Thymus (tissue), 11 donors: ENCODE data around the gene DYDC1. TPM values are rescaled to one million over a fixed set of nuclear protein-coding genes. Genes with fewer than 3 reads are reported as not detected.
"Not testable (repeated sequence)": the region's sequence is repeated elsewhere in the genome, so short reads cannot be mapped to it uniquely, and the experiment has no call there.

Source experiments
- DNase-seq, 9 donors: peaks; one replicate each; pipeline ENCODE4 v3.0.0-alpha.2; 2013; ENCODE audit warnings: low spot score in 9 of 9, low read depth in 6 of 9, missing footprints in 1 of 9
- H3K27ac ChIP-seq, 2 donors: one replicate each; pipeline ENCODE4 v1.5.1; 2013; ENCODE audit warnings: control low read depth in 1 of 2, low read depth in 1 of 2, low read length in 1 of 2, mild to moderate bottlenecking in 1 of 2, moderate library complexity in 1 of 2
- H3K27me3 ChIP-seq, 2 donors: one replicate each; pipeline ENCODE4 v1.5.1; 2013; ENCODE audit warnings: low read length in 1 of 2; ENCODE audit not compliant: control insufficient read depth in 2 of 2, insufficient read depth in 1 of 2
- H3K36me3 ChIP-seq, 2 donors: one replicate each; pipeline ENCODE4 v1.5.1; 2013; ENCODE audit warnings: low read length in 1 of 2, mild to moderate bottlenecking in 1 of 2, moderate library complexity in 1 of 2; ENCODE audit not compliant: control insufficient read depth in 2 of 2, insufficient read depth in 2 of 2
- H3K4me1 ChIP-seq, 2 donors: one replicate each; pipeline ENCODE4 v1.5.1; 2013; ENCODE audit warnings: low read length in 2 of 2; ENCODE audit not compliant: control insufficient read depth in 2 of 2, insufficient read depth in 2 of 2
- H3K4me3 ChIP-seq, 2 donors: one replicate each; pipeline ENCODE4 v1.5.1; 2013; ENCODE audit warnings: low read length in 2 of 2, control low read depth in 1 of 2, mild to moderate bottlenecking in 1 of 2
- H3K9me3 ChIP-seq, 2 donors: one replicate each; pipeline ENCODE4 v1.5.1; 2013; ENCODE audit warnings: low read length in 1 of 2, mild to moderate bottlenecking in 1 of 2; ENCODE audit not compliant: control insufficient read depth in 2 of 2, insufficient read depth in 1 of 2
- WGBS: extraction: QIAGEN DNeasy Blood & Tissue Kit; methylation state at CpG from one replicate; pipeline ENCODE4 v1.1.7; 2013; 5-methylcytosine and 5-hydroxymethylcytosine counted together
- polyA plus RNA-seq: library from polyadenylated mRNA; stranded (reverse); fragments of 200-250 nt; gene quantifications from one replicate; pipeline ENCODE4 v1.2.3, GENCODE V29; 2013
- total RNA-seq: library from RNA; stranded (reverse); fragments of 120-200 nt; gene quantifications from one replicate; pipeline ENCODE4 v1.2.4, GENCODE V29; 2013
- donor health status: healthy.

DYDC1 gene
- total and polyA plus RNA-seq, 2 donors: 0.09 TPM; not detected in 1

GRCh38 chr10:80305989-80306388, 50.6 kb downstream of the DYDC1 start:
- not testable (repeated sequence) for H3K4me1 ChIP-seq, H3K27me3 ChIP-seq, H3K36me3 ChIP-seq, H3K27ac ChIP-seq, H3K4me3 ChIP-seq, DNase-seq, H3K9me3 ChIP-seq
- WGBS: 95% methylated on average over 3 of the region's 3 CpGs

- DNase-seq: no peak
Observed at GRCh38 chr10:80296942-80297341, 59.6 kb downstream of the DYDC1 start.

GRCh38 chr10:80292607-80293239, 63.8 kb downstream of the DYDC1 start:
- H3K27ac ChIP-seq: no peak overlapping the region
- H3K9me3 ChIP-seq: no peaks in the 10 kb centered on the region
- WGBS: 97% methylated on average over 6 of the region's 6 CpGs
- DNase-seq: no peak
- no peak overlapping the region for H3K4me3 ChIP-seq
- H3K27me3 ChIP-seq: no peaks in the 10 kb centered on the region
- H3K4me1 ChIP-seq: peaks cover 0 to 9% of the 10 kb centered on the region in 2 donors
- no peaks in the 10 kb centered on the region for H3K36me3 ChIP-seq

More at GRCh38 chr10:80296942-80297341, 59.6 kb downstream of the DYDC1 start:
- H3K4me1 ChIP-seq: no peaks in the 10 kb centered on the region
- 93% methylated on average over 3 of the region's 3 CpGs for WGBS
- H3K27ac ChIP-seq: no peak overlapping the region
- H3K36me3 ChIP-seq: no peaks in the 10 kb centered on the region
- H3K9me3 ChIP-seq: no peaks in the 10 kb centered on the region
- H3K4me3 ChIP-seq: no peak overlapping the region
- H3K27me3 ChIP-seq: no peaks in the 10 kb centered on the region

GRCh38 chr10:80290474-80291220, 65.9 kb downstream of the DYDC1 start:
- DNase-seq: no peak
- H3K27ac ChIP-seq: no peak overlapping the region
- H3K9me3 ChIP-seq: no peaks in the 10 kb centered on the region
- no peaks in the 10 kb centered on the region for H3K36me3 ChIP-seq
- no peak overlapping the region for H3K4me3 ChIP-seq
- 93% methylated on average over 4 of the region's 4 CpGs for WGBS
- no peaks in the 10 kb centered on the region for H3K27me3 ChIP-seq
- H3K4me1 ChIP-seq: peaks cover 0 to 9% of the 10 kb centered on the region in 2 donors

GRCh38 chr10:80289451-80290287, 66.9 kb downstream of the DYDC1 start, which contains the start of gene MAT1A:
MAT1A (minus strand) TSS chr10:80289658; CDS start chr10:80289423, 235 bp downstream.
- 43% methylated on average over 9 of the region's 9 CpGs for WGBS
- Histone ChIP-seq H3K27me3 (no peaks in the 10 kb centered on the region), H3K9me3 (no peaks in the 10 kb centered on the region), H3K27ac (peak within 1 kb of the TSS in 1 of 2 donors; percentile 58), H3K4me3 (no peak within 1 kb of the TSS), H3K4me1 (peaks cover 0 to 9% of the 10 kb centered on the region in 2 donors), H3K36me3 (no peaks in the 10 kb centered on the region)
- DNase-seq: peak in 4 of 9 donors; percentile 7 to 42 (median 10)

GRCh38 chr10:80288849-80289248, 67.7 kb downstream of the DYDC1 start:
- Histone ChIP-seq H3K4me1 (peaks cover 0 to 9% of the 10 kb centered on the region in 2 donors), H3K4me3 (no peak overlapping the region), H3K9me3 (no peaks in the 10 kb centered on the region), H3K36me3 (no peaks in the 10 kb centered on the region), H3K27me3 (no peaks in the 10 kb centered on the region), H3K27ac (no peak overlapping the region)
- no peak for DNase-seq
- WGBS: 97% methylated on average over 5 of the region's 5 CpGs

Other genes with a start within 250 kb of the DYDC1 start
- gene PLAC9, start 224.0 kb downstream of the DYDC1 start, total RNA-seq: 9.8 TPM
- gene PLAC9, start 224.0 kb downstream of the DYDC1 start, polyA plus RNA-seq: 7.9 TPM
- 107 TPM for gene ANXA11, start 151.2 kb downstream of the DYDC1 start, total RNA-seq
- gene ANXA11, start 151.2 kb downstream of the DYDC1 start, polyA plus RNA-seq: 152 TPM
- gene MAT1A, start 67.1 kb downstream of the DYDC1 start, total RNA-seq: 0.38 TPM
- 0.46 TPM for gene MAT1A, start 67.1 kb downstream of the DYDC1 start, polyA plus RNA-seq
- 0.05 TPM for gene DYDC2, start within 50 bp of the DYDC1 start, total RNA-seq
- 0.52 TPM for gene DYDC2, start within 50 bp of the DYDC1 start, polyA plus RNA-seq
- 32.2 TPM for gene PRXL2A, start 51.8 kb upstream of the DYDC1 start, total RNA-seq
- gene PRXL2A, start 51.8 kb upstream of the DYDC1 start, polyA plus RNA-seq: 70.8 TPM
- 16.6 TPM for gene TSPAN14, start 97.6 kb upstream of the DYDC1 start, total RNA-seq
- gene TSPAN14, start 97.6 kb upstream of the DYDC1 start, polyA plus RNA-seq: 60.0 TPM
- gene SH2D4B, start 181.1 kb upstream of the DYDC1 start, total RNA-seq: 0.09 TPM
- 0.18 TPM for gene SH2D4B, start 181.1 kb upstream of the DYDC1 start, polyA plus RNA-seq